COR-L47 (cell line): ENCODE data around the gene FOXO6.

Experiments
- DNase-seq: peaks from one replicate; lab custom pipeline; 2025; lab: John Stamatoyannopoulos, UW

Gene FOXO6

GRCh38 chr1:41425369-41425768 lies 64.1 kb downstream of the FOXO6 start:
- DNase-seq: no peak

GRCh38 chr1:41426201-41426890 lies 65.1 kb downstream of the FOXO6 start:
- DNase-seq: no peak

GRCh38 chr1:41427122-41427913 lies 66.1 kb downstream of the FOXO6 start:
- no peak for DNase-seq

GRCh38 chr1:41427916-41428737 lies 66.9 kb downstream of the FOXO6 start:
- DNase-seq: no peak

GRCh38 chr1:41428738-41429640 lies 67.8 kb downstream of the FOXO6 start:
- DNase-seq: no peak

GRCh38 chr1:41429641-41430035 lies 68.4 kb downstream of the FOXO6 start:
- DNase-seq: no peak

- DNase-seq: no peak
Measured at GRCh38 chr1:41430069-41430468, 68.8 kb downstream of the FOXO6 start.

- DNase-seq: no peak
Measured at GRCh38 chr1:41430582-41430981, 69.3 kb downstream of the FOXO6 start.

GRCh38 chr1:41431490-41432350 lies 70.5 kb downstream of the FOXO6 start:
- DNase-seq: no peak
